H1 (cell line): ENCODE measurements around the gene MCM3. TPM values are rescaled to one million over a fixed set of nuclear protein-coding genes. Genes with fewer than 3 reads are reported as not detected.

Experiments
- CTCF ChIA-PET: fragments of 300-600 bp; sonication (Branson Sonifier 250); formaldehyde crosslinking; loops from one replicate; lab custom pipeline; 2021; ENCODE audit not compliant: partially characterized antibody; lab: Charles Lee
- POLR2A ChIA-PET: fragments of 300-600 bp; sonication (Branson Sonifier 250); formaldehyde crosslinking; loops from one replicate; lab custom pipeline; 2021; ENCODE audit warnings: inconsistent platforms; ENCODE audit not compliant: partially characterized antibody; lab: Charles Lee
- DNase-seq, 2 experiments: peaks; one replicate each; pipeline versions ENCODE4 v3.0.0 to v3.0.0-alpha.2; 2010 to 2022; ENCODE audit warnings: low spot score in 2 of 2, low read depth in 1 of 2, mixed read lengths in 1 of 2
- FAIRE-seq: peaks from 2 replicates; lab custom pipeline; 2011; peaks lifted over from hg19 to GRCh38; lab: Jason Lieb, UNC
- H2AFZ ChIP-seq: 2 replicates; pipeline ENCODE4 v1.8.1; 2012; ENCODE audit warnings: low read length, inconsistent platforms
- H2AK5ac ChIP-seq: 2 replicates; pipeline ENCODE4 v1.6.1; 2013; ENCODE audit warnings: low read depth, low read length
- H2BK120ac ChIP-seq: replicated peaks from 2 replicates; pipeline ENCODE3; 2013; ENCODE audit warnings: low read depth, low read length, inconsistent platforms
- H2BK12ac ChIP-seq: 2 replicates; pipeline ENCODE4 v1.6.1; 2013; ENCODE audit warnings: low read depth, low read length
- H2BK15ac ChIP-seq: 2 replicates; pipeline ENCODE4 v1.6.1; 2013; ENCODE audit warnings: low read length
- H2BK20ac ChIP-seq: 2 replicates; pipeline ENCODE4 v1.6.1; 2013; ENCODE audit warnings: low read length
- H2BK5ac ChIP-seq: 2 replicates; pipeline ENCODE4 v1.6.1; 2013; ENCODE audit warnings: low read depth, low read length
- H3K14ac ChIP-seq: 2 replicates; pipeline ENCODE4 v1.6.1; 2013; ENCODE audit warnings: inconsistent platforms; ENCODE audit not compliant: insufficient read length
- H3K18ac ChIP-seq: 2 replicates; pipeline ENCODE4 v1.6.1; 2013; ENCODE audit warnings: low read length; ENCODE audit errors: extremely low read depth
- H3K23ac ChIP-seq: 2 replicates; pipeline ENCODE4 v1.6.1; 2013; ENCODE audit warnings: inconsistent platforms; ENCODE audit not compliant: insufficient read length
- H3K23me2 ChIP-seq: 2 replicates; pipeline ENCODE4 v1.6.1; 2013; ENCODE audit warnings: low read depth, low read length
- H3K27ac ChIP-seq: 2 replicates; pipeline ENCODE4 v1.6.1; 2011; ENCODE audit warnings: low read depth, low read length, inconsistent platforms
- H3K27me3 ChIP-seq, 4 experiments: replicated peaks in 1 of 4; 1 replicate in 1 of 4; 2 replicates in 3 of 4; pipeline versions ENCODE4 v1.6.1 to v1.8.1; 2011 to 2013; ENCODE audit warnings: low read length in 3 of 4, mild to moderate bottlenecking in 3 of 4, inconsistent platforms in 2 of 4, mixed read lengths in 2 of 4, moderate library complexity in 1 of 4; ENCODE audit not compliant: control insufficient read depth in 3 of 4, insufficient read depth in 3 of 4; ENCODE audit errors: extremely low read depth in 1 of 4
- H3K36me3 ChIP-seq, 4 experiments: 2 replicates each; pipeline versions ENCODE4 v1.6.1 to v1.8.1; 2011 to 2013; ENCODE audit warnings: mild to moderate bottlenecking in 4 of 4, low read length in 3 of 4, moderate library complexity in 2 of 4, control low read depth in 1 of 4, inconsistent platforms in 1 of 4; ENCODE audit not compliant: insufficient read depth in 4 of 4, control insufficient read depth in 2 of 4
- H3K4ac ChIP-seq: replicated peaks from 2 replicates; pipeline ENCODE3; 2013; ENCODE audit warnings: low read length, low read depth, mixed read lengths, inconsistent platforms; ENCODE audit not compliant: insufficient read length
- H3K4me1 ChIP-seq, 4 experiments: replicated peaks in 1 of 4; 1 replicate in 1 of 4; 2 replicates in 3 of 4; pipeline versions ENCODE4 v1.6.1 to v1.8.1; 2011 to 2013; ENCODE audit warnings: low read length in 3 of 4, inconsistent platforms in 2 of 4, mixed read lengths in 1 of 4; ENCODE audit not compliant: insufficient read depth in 4 of 4, control insufficient read depth in 3 of 4
- H3K4me2 ChIP-seq, 2 experiments: 2 replicates each; pipeline versions ENCODE4 v1.6.1 to v1.8.1; 2011 to 2013; ENCODE audit warnings: low read depth in 2 of 2, low read length in 2 of 2, control low read depth in 1 of 2, inconsistent platforms in 1 of 2, mild to moderate bottlenecking in 1 of 2; ENCODE audit not compliant: insufficient read depth in 1 of 2
- H3K4me3 ChIP-seq, 4 experiments: fragments of 200-600, 300-600 bp in 1 of 4; sonication (generic), shearing (Covaris generic), sonication (Bioruptor Twin) in 1 of 4; 2 replicates each; pipeline versions ENCODE4 v1.5.1 to v1.8.1; 2011 to 2016; ENCODE audit warnings: low read length in 4 of 4, low read depth in 3 of 4, control low read depth in 2 of 4, inconsistent platforms in 2 of 4, mild to moderate bottlenecking in 2 of 4, mixed read lengths in 1 of 4, moderate library complexity in 1 of 4; ENCODE audit not compliant: insufficient read depth in 2 of 4; ENCODE audit errors: extremely low read depth in 1 of 4
- H3K56ac ChIP-seq: replicated peaks from 2 replicates; pipeline ENCODE3; 2013; ENCODE audit warnings: low read depth, mild to moderate bottlenecking, mixed read lengths, low read length, inconsistent platforms; ENCODE audit not compliant: insufficient read length
- H3K79me1 ChIP-seq: 2 replicates; pipeline ENCODE4 v1.6.1; 2013; ENCODE audit warnings: low read depth, low read length, control low read depth
- H3K79me2 ChIP-seq, 2 experiments: 2 replicates each; pipeline versions ENCODE4 v1.6.1 to v1.8.1; 2012 to 2013; ENCODE audit warnings: low read length in 2 of 2, mild to moderate bottlenecking in 2 of 2, inconsistent platforms in 1 of 2; ENCODE audit not compliant: insufficient read depth in 2 of 2, control insufficient read depth in 1 of 2
- H3K9ac ChIP-seq, 4 experiments: replicated peaks in 1 of 4; 1 replicate in 1 of 4; 2 replicates in 3 of 4; pipeline versions ENCODE4 v1.6.1 to v1.8.1; 2011 to 2013; ENCODE audit warnings: low read depth in 3 of 4, low read length in 3 of 4, control low read depth in 2 of 4, mild to moderate bottlenecking in 2 of 4, moderate library complexity in 2 of 4, inconsistent platforms in 1 of 4; ENCODE audit errors: extremely low read depth in 1 of 4
- H3K9me3 ChIP-seq, 2 experiments: 2 replicates each; pipeline versions ENCODE4 v1.6.1 to v1.8.1; 2012 to 2013; ENCODE audit warnings: mild to moderate bottlenecking in 2 of 2, moderate library complexity in 2 of 2, control low read depth in 1 of 2, inconsistent platforms in 1 of 2, low read depth in 1 of 2, low read length in 1 of 2, mixed read lengths in 1 of 2; ENCODE audit not compliant: insufficient read depth in 2 of 2
- H4K20me1 ChIP-seq, 2 experiments: replicated peaks in 1 of 2; 2 replicates each; pipeline versions ENCODE3 to v1.8.1; 2011 to 2013; ENCODE audit warnings: inconsistent platforms in 2 of 2, low read length in 2 of 2, mild to moderate bottlenecking in 1 of 2; ENCODE audit not compliant: insufficient read depth in 2 of 2, control insufficient read depth in 1 of 2
- H4K5ac ChIP-seq: 2 replicates; pipeline ENCODE4 v1.6.1; 2013; ENCODE audit warnings: low read length, low read depth, mixed read lengths, inconsistent platforms; ENCODE audit not compliant: insufficient read length
- H4K8ac ChIP-seq: 2 replicates; pipeline ENCODE4 v1.8.0; 2013; ENCODE audit warnings: mild to moderate bottlenecking, moderate library complexity, low read length, inconsistent platforms; ENCODE audit not compliant: insufficient read depth; ENCODE audit errors: extremely low read depth
- H4K91ac ChIP-seq: replicated peaks from 2 replicates; pipeline ENCODE3; 2013; ENCODE audit warnings: low read length, mixed read lengths, inconsistent platforms; ENCODE audit not compliant: insufficient read length
- ASH2L ChIP-seq: fragments of 200-600, 300-600 bp; sonication (generic); IDR thresholded peaks from one replicate; pipeline ENCODE4 v1.7.1; 2017; ENCODE audit warnings: low read length
- CEBPB ChIP-seq: IDR thresholded peaks from 2 replicates; pipeline ENCODE4 v1.6.1; 2012; ENCODE audit warnings: low read depth, low read length
- FOSL1 ChIP-seq: IDR thresholded peaks from 2 replicates; pipeline ENCODE4 v1.6.1; 2011; ENCODE audit warnings: mild to moderate bottlenecking, low read depth, low read length, moderate library complexity; ENCODE audit not compliant: insufficient read depth
- KDM4A ChIP-seq: IDR thresholded peaks from one replicate; pipeline ENCODE4 v1.7.1; 2012; ENCODE audit warnings: low read depth, mild to moderate bottlenecking, moderate library complexity, low read length, inconsistent platforms; ENCODE audit not compliant: severe bottlenecking
- POU5F1 ChIP-seq: IDR thresholded peaks from 2 replicates; pipeline ENCODE4 v1.6.1; 2011; ENCODE audit warnings: low read depth, mild to moderate bottlenecking, low read length, moderate library complexity
- SAP30 ChIP-seq: fragments of 300-600 bp; sonication (generic); IDR thresholded peaks from 2 replicates; pipeline ENCODE4 v1.7.1; 2012; ENCODE audit warnings: low read length, moderate library complexity, mild to moderate bottlenecking, inconsistent platforms; ENCODE audit not compliant: insufficient read depth, insufficient replicate concordance
- SP2 ChIP-seq: IDR thresholded peaks from 2 replicates; pipeline ENCODE4 v1.6.1; 2012; ENCODE audit warnings: mild to moderate bottlenecking, low read length, inconsistent platforms
- TAF1 ChIP-seq: IDR thresholded peaks from 2 replicates; pipeline ENCODE4 v1.6.1; 2011; ENCODE audit warnings: mild to moderate bottlenecking, low read depth, low read length
- TCF12 ChIP-seq: IDR thresholded peaks from 2 replicates; pipeline ENCODE4 v1.6.1; 2011; ENCODE audit warnings: low read depth, mild to moderate bottlenecking, low read length
- YY1 ChIP-seq: IDR thresholded peaks from 2 replicates; pipeline ENCODE4 v1.6.1; 2011; ENCODE audit warnings: low read depth, mild to moderate bottlenecking, low read length
- WGBS, 2 experiments: shearing (Covaris generic) in 1 of 2; methylation state at CpG; one replicate each; pipeline versions ENCODE4 v1.1.6 to v1.1.7; 2013 to 2015; ENCODE audit warnings: low lambda C conversion rate in 2 of 2, mixed read lengths in 2 of 2, inconsistent platforms in 1 of 2, low coverage in 1 of 2, missing lambda C conversion rate in 1 of 2; ENCODE audit not compliant: insufficient replicate concordance in 2 of 2, insufficient coverage in 1 of 2, insufficient read length in 1 of 2; ENCODE audit errors: extremely low coverage in 1 of 2, missing lambda C conversion rate in 1 of 2; 5-methylcytosine and 5-hydroxymethylcytosine counted together
- polyA plus RNA-seq, 7 experiments: library from polyadenylated mRNA; depleted of rRNA in 3 of 7; stranded (reverse) in 5 of 7; unstranded in 2 of 7; fragments of >200 nt in 5 of 7; fragments of 200-250 nt in 2 of 7; gene quantifications; 1 replicate in 5 of 7; 2 replicates in 1 of 7; 4 replicates in 1 of 7; pipeline versions ENCODE4 v1.2.1 to v1.2.3, GENCODE V29; 2011 to 2013; ENCODE audit warnings: missing spikeins in 2 of 7, mixed read lengths in 2 of 7
- total RNA-seq: library from RNA; stranded (reverse); fragmentation: NEBNext Ultra II Directional; extraction: Animal tissue kit (Norgen Biotek cat#: 25700); gene quantifications from 2 replicates; pipeline ENCODE4 v1.2.1, GENCODE V29; 2021
- TF ChIP-seq, protein P1 (sequence below): IDR thresholded peaks from 2 replicates; pipeline ENCODE4 v1.6.1; 2012; ENCODE audit warnings: inconsistent platforms
- TF ChIP-seq, protein P2 (sequence below): IDR thresholded peaks from 2 replicates; pipeline ENCODE4 v1.6.1; 2012; ENCODE audit warnings: low read length, inconsistent platforms
- TF ChIP-seq, protein P3 (sequence below): IDR thresholded peaks from 2 replicates; pipeline ENCODE4 v1.6.1; 2012; ENCODE audit warnings: inconsistent platforms

Gene MCM3
- total and polyA plus RNA-seq, 2 of the 8 experiments (the other 6 are each of a cell fraction or from before 2014, with no cell fraction given) = 275 to 293 TPM

DNA sequence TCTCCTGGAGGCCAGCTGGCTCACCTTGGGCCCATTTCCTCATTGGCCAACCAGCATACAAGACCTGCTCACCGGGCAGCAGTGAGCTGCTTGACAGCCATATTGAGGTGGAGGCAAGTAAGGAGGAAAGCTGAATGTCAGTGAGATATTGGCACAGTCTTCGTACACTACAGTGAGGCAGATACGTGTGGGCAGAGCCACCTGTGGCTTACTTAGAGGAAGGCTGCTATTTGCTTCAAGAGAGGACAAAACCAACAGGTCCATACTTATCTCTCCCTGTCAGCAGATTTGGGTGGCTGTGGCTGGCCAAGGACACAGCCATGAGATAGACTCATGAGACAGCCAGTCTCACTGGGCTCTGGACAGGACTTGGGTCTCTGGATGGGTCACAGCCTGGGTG lies 15.1 kb upstream of the MCM3 start:
- Histone ChIP-seq H3K27ac (no peak overlapping the region), H3K27me3 (no peaks in the 10 kb centered on the region), H4K91ac (no peak overlapping the region), H3K9ac (no peak overlapping the region), H3K4me1 (no peaks in the 10 kb centered on the region), H4K20me1 (no peaks in the 10 kb centered on the region), H3K4ac (no peak overlapping the region), H2BK20ac (no peak overlapping the region), H2AFZ (no peak overlapping the region), H3K18ac (no peak overlapping the region), H2BK15ac (no peak overlapping the region), H3K4me3 (no peak overlapping the region), H2AK5ac (no peak overlapping the region), H3K79me2 (no peaks in the 10 kb centered on the region), H2BK5ac (no peak overlapping the region), H4K5ac (no peak overlapping the region), H3K23me2 (no peaks in the 10 kb centered on the region), H2BK120ac (no peak overlapping the region), H3K4me2 (no peak overlapping the region), H4K8ac (no peak overlapping the region), H3K14ac (no peak overlapping the region), H3K9me3 (peaks cover 0 to 12% of the 10 kb centered on the region in 2 experiments; a peak in 2 of 4 replicates), H3K36me3 (no peaks in the 10 kb centered on the region), H3K56ac (no peak overlapping the region), H3K23ac (no peak overlapping the region), H3K79me1 (no peaks in the 10 kb centered on the region), H2BK12ac (no peak overlapping the region)
- CTCF ChIA-PET = interaction anchor here (1.6 to 2.1 kb wide), 2 partner anchors 21 to 100 kb away, joined by 4 to 7 read pairs; no protein-coding TSS in a partner anchor
- DNase-seq = no peak
- POLR2A ChIA-PET = no interaction called here
- FAIRE-seq = no peak
- WGBS, 2 experiments = 92% methylated on average over 3 of the region's 3 CpGs; no CpG with 5 or more reads in 1 of the 2 experiments
- TF ChIP-seq SAP30 (no peak), CEBPB (no peak), FOSL1 (no peak), KDM4A (no peak), TCF12 (no peak), ASH2L (no peak), SP2 (no peak), YY1 (no peak), POU5F1 (no peak), TAF1 (no peak)
- TF ChIP-seq, protein P1, sequence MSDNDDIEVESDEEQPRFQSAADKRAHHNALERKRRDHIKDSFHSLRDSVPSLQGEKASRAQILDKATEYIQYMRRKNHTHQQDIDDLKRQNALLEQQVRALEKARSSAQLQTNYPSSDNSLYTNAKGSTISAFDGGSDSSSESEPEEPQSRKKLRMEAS = no peak
- TF ChIP-seq, protein P2, sequence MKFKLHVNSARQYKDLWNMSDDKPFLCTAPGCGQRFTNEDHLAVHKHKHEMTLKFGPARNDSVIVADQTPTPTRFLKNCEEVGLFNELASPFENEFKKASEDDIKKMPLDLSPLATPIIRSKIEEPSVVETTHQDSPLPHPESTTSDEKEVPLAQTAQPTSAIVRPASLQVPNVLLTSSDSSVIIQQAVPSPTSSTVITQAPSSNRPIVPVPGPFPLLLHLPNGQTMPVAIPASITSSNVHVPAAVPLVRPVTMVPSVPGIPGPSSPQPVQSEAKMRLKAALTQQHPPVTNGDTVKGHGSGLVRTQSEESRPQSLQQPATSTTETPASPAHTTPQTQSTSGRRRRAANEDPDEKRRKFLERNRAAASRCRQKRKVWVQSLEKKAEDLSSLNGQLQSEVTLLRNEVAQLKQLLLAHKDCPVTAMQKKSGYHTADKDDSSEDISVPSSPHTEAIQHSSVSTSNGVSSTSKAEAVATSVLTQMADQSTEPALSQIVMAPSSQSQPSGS = no peak
- TF ChIP-seq, protein P3, sequence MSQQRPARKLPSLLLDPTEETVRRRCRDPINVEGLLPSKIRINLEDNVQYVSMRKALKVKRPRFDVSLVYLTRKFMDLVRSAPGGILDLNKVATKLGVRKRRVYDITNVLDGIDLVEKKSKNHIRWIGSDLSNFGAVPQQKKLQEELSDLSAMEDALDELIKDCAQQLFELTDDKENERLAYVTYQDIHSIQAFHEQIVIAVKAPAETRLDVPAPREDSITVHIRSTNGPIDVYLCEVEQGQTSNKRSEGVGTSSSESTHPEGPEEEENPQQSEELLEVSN = no peak
